NCI-H345 treated with DMSO at 0.1 percent for 48 hours (cell line): ENCODE measurements around the gene PLSCR3.

Experiments used
- DNase-seq: peaks from one replicate; lab custom pipeline; 2025; ENCODE audit not compliant: unreplicated experiment; lab: John Stamatoyannopoulos, UW

PLSCR3 gene

GRCh38 chr17:7407082-7407481, 12.8 kb upstream of the PLSCR3 start:
- no peak for DNase-seq

- DNase-seq: no peak
Measured at GRCh38 chr17:7406235-7406825, 12.0 kb upstream of the PLSCR3 start.

GRCh38 chr17:7405350-7406234, 11.3 kb upstream of the PLSCR3 start:
- DNase-seq: no peak

GRCh38 chr17:7404737-7405349, 10.5 kb upstream of the PLSCR3 start:
- no peak for DNase-seq

GRCh38 chr17:7403977-7404736, 9.8 kb upstream of the PLSCR3 start, which contains the start of gene TMEM256:
TMEM256 (minus strand) TSS chr17:7404097; CDS start chr17:7404084, 13 bp downstream.
- DNase-seq: peak; percentile 97

- no peak for DNase-seq
Measured at GRCh38 chr17:7403727-7403976, 9.3 kb upstream of the PLSCR3 start.

GRCh38 chr17:7403043-7403726, 8.9 kb upstream of the PLSCR3 start:
- peak; percentile 14 for DNase-seq

GRCh38 chr17:7398612-7399011, 4.3 kb upstream of the PLSCR3 start:
- DNase-seq: no peak

- DNase-seq: no peak
Measured at GRCh38 chr17:7396147-7396546, 1.8 kb upstream of the PLSCR3 start.

- peak; percentile 23 for DNase-seq
Measured at GRCh38 chr17:7393613-7394451, 493 bp downstream of the PLSCR3 start.

- DNase-seq: no peak
Measured at GRCh38 chr17:7392696-7393612, 1.4 kb downstream of the PLSCR3 start.

GRCh38 chr17:7391307-7391706, 3.0 kb downstream of the PLSCR3 start:
- DNase-seq: no peak

- no peak for DNase-seq
Measured at GRCh38 chr17:7389924-7390910, 4.1 kb downstream of the PLSCR3 start.

GRCh38 chr17:7388856-7389255, 5.5 kb downstream of the PLSCR3 start:
- DNase-seq: no peak

GRCh38 chr17:7384489-7385081, 9.7 kb downstream of the PLSCR3 start:
- no peak for DNase-seq

GRCh38 chr17:7383742-7384488, 10.4 kb downstream of the PLSCR3 start:
- peak; percentile 22 for DNase-seq

GRCh38 chr17:7383371-7383741, 11.0 kb downstream of the PLSCR3 start:
- DNase-seq: no peak
